Neuronal stem cell (in vitro differentiated cells): ENCODE results near the gene AIPL1.
A peak's percentile ranks its signal among the peaks of the same experiment; 100 is the strongest.

Experiments used
- DNase-seq: peaks from one replicate; pipeline ENCODE4 v3.0.0-alpha.2; 2013; ENCODE audit warnings: low spot score
- H2AFZ ChIP-seq: one replicate; pipeline ENCODE4 v1.6.1; 2013; ENCODE audit warnings: mild to moderate bottlenecking, low read length, inconsistent platforms
- H2AK5ac ChIP-seq: 2 replicates; pipeline ENCODE4 v1.6.1; 2013; ENCODE audit warnings: low read depth, mild to moderate bottlenecking, inconsistent platforms, low read length, moderate library complexity, mixed read lengths
- H2BK120ac ChIP-seq: 2 replicates; pipeline ENCODE4 v1.6.1; 2013; ENCODE audit warnings: low read depth, mild to moderate bottlenecking, inconsistent platforms, low read length, moderate library complexity, mixed read lengths
- H2BK12ac ChIP-seq: one replicate; pipeline ENCODE4 v1.6.1; 2013; ENCODE audit warnings: low read length, inconsistent platforms
- H2BK15ac ChIP-seq: 2 replicates; pipeline ENCODE4 v1.6.1; 2013; ENCODE audit warnings: mild to moderate bottlenecking, low read length, inconsistent platforms, mixed read lengths
- H2BK5ac ChIP-seq: one replicate; pipeline ENCODE4 v1.6.1; 2013; ENCODE audit warnings: inconsistent platforms, mild to moderate bottlenecking, low read length, moderate library complexity
- H3K14ac ChIP-seq: one replicate; pipeline ENCODE4 v1.6.1; 2013; ENCODE audit warnings: low read length, inconsistent platforms
- H3K18ac ChIP-seq: 2 replicates; pipeline ENCODE4 v1.6.1; 2013; ENCODE audit warnings: low read length, inconsistent platforms
- H3K23ac ChIP-seq: 2 replicates; pipeline ENCODE4 v1.6.1; 2013; ENCODE audit warnings: low read depth, mild to moderate bottlenecking, mixed read lengths, low read length, inconsistent platforms; ENCODE audit not compliant: poor library complexity
- H3K27ac ChIP-seq: replicated peaks from 3 replicates; pipeline ENCODE4 v1.5.1; 2013; ENCODE audit warnings: low read length, inconsistent platforms
- H3K27me3 ChIP-seq, 3 experiments: 2 replicates each; pipeline ENCODE4 v1.6.1; 2013; ENCODE audit warnings: low read length in 3 of 3, mild to moderate bottlenecking in 2 of 3, inconsistent platforms in 1 of 3, low read depth in 1 of 3, mixed read lengths in 1 of 3, moderate library complexity in 1 of 3; ENCODE audit not compliant: control insufficient read depth in 3 of 3, insufficient read depth in 3 of 3
- H3K36me3 ChIP-seq, 2 donors: replicated peaks in 1 of 2; 2 replicates each; pipeline ENCODE4 v1.6.1; 2013; ENCODE audit warnings: low read length in 2 of 2; ENCODE audit not compliant: control insufficient read depth in 2 of 2, insufficient read depth in 2 of 2
- H3K4ac ChIP-seq: 2 replicates; pipeline ENCODE4 v1.6.1; 2013; ENCODE audit warnings: inconsistent platforms, mild to moderate bottlenecking, low read length, moderate library complexity
- H3K4me1 ChIP-seq, 2 donors: 1 replicate in 1 of 2; 2 replicates in 1 of 2; pipeline ENCODE4 v1.6.1; 2013; ENCODE audit warnings: low read length in 2 of 2, low read depth in 1 of 2; ENCODE audit not compliant: control insufficient read depth in 2 of 2, insufficient read depth in 1 of 2
- H3K4me2 ChIP-seq: one replicate; pipeline ENCODE4 v1.6.1; 2013; ENCODE audit warnings: mild to moderate bottlenecking, low read length, inconsistent platforms; ENCODE audit not compliant: insufficient read depth, poor library complexity, severe bottlenecking
- H3K4me3 ChIP-seq, 2 donors: 2 replicates each; pipeline ENCODE4 v1.5.1; 2013; ENCODE audit warnings: low read length in 2 of 2, mild to moderate bottlenecking in 2 of 2, inconsistent platforms in 1 of 2, moderate library complexity in 1 of 2
- H3K79me1 ChIP-seq: one replicate; pipeline ENCODE4 v1.6.1; 2013; ENCODE audit warnings: low read depth, mild to moderate bottlenecking, inconsistent platforms, low read length, moderate library complexity
- H3K9ac ChIP-seq: one replicate; pipeline ENCODE4 v1.6.1; 2013; ENCODE audit warnings: mild to moderate bottlenecking, low read depth, low read length, inconsistent platforms; ENCODE audit not compliant: poor library complexity
- H3K9me3 ChIP-seq, 2 donors: replicated peaks in 1 of 2; 2 replicates each; pipeline versions ENCODE3 to v1.6.1; 2013; ENCODE audit warnings: low read length in 2 of 2, mild to moderate bottlenecking in 2 of 2, inconsistent platforms in 1 of 2, low read depth in 1 of 2, mixed read lengths in 1 of 2, moderate library complexity in 1 of 2; ENCODE audit not compliant: control insufficient read depth in 2 of 2, insufficient read depth in 1 of 2
- H4K8ac ChIP-seq: one replicate; pipeline ENCODE4 v1.6.1; 2013; ENCODE audit warnings: low read depth, mild to moderate bottlenecking, inconsistent platforms, low read length, moderate library complexity
- H4K91ac ChIP-seq: one replicate; pipeline ENCODE4 v1.6.1; 2013; ENCODE audit warnings: low read length, low read depth, mild to moderate bottlenecking, inconsistent platforms; ENCODE audit not compliant: poor library complexity
- whole genome bisulfite sequencing, 2 donors: extraction: QIAGEN DNeasy Blood & Tissue Kit; methylation state at CpG; one replicate each; pipeline ENCODE4 v1.1.7; 2013; ENCODE audit warnings: missing lambda C conversion rate in 2 of 2, mixed read lengths in 1 of 2; ENCODE audit not compliant: insufficient read length in 2 of 2, insufficient replicate concordance in 1 of 2; ENCODE audit errors: extremely low coverage in 2 of 2; 5-methylcytosine and 5-hydroxymethylcytosine counted together

The AIPL1 gene

DNA sequence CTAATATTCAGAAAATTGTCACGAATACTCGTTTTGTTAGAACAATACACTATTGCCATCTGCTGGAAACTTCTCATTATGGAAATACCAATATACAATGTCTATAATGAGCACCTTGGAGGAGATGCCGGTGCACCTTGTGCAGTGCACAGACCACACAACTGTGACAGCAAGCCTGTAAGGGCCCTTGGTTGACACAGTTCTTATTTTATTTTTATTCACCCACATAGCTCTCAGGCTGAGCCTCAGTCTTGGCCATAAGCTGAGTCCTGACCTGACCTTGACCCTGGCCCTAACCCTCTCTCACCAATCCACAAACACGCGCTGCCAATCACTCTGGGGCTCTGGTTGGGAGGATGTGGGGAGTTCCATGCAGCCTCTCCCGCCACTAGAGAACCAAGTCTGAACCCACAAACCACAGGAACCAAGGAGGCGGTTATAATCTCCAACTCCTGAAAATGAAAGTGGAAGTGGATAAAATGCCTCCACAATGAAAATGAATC, 7.6 kb downstream of the AIPL1 start:
- H3K9me3 ChIP-seq: no peaks in the 10 kb centered on the region
- H3K4me3 ChIP-seq: no peak overlapping the region
- H2BK120ac ChIP-seq: no peak overlapping the region
- no peak overlapping the region for H3K27ac ChIP-seq
- no peak overlapping the region for H3K14ac ChIP-seq
- no peak overlapping the region for H4K8ac ChIP-seq
- H3K18ac ChIP-seq: no peak overlapping the region
- no peak for DNase-seq
- no peak overlapping the region for H4K91ac ChIP-seq
- H3K4me2 ChIP-seq: no peak overlapping the region
- no peak overlapping the region for H3K9ac ChIP-seq
- no peak overlapping the region for H2BK5ac ChIP-seq
- no peak overlapping the region for H2AK5ac ChIP-seq
- no peaks in the 10 kb centered on the region for H3K79me1 ChIP-seq
- H3K4me1 ChIP-seq: peaks cover 6 to 17% of the 10 kb centered on the region in 2 donors
- H2BK12ac ChIP-seq: no peak overlapping the region
- no peak overlapping the region for H2AFZ ChIP-seq
- no peak overlapping the region for H3K23ac ChIP-seq
- WGBS, 2 donors: no CpG with 5 or more reads among the region's 7 CpGs
- H3K4ac ChIP-seq: no peak overlapping the region
- no peaks in the 10 kb centered on the region for H3K36me3 ChIP-seq
- peaks cover 0 to 5% (median 0%) of the 10 kb centered on the region in 3 experiments for H3K27me3 ChIP-seq
- H2BK15ac ChIP-seq: no peak overlapping the region

DNA sequence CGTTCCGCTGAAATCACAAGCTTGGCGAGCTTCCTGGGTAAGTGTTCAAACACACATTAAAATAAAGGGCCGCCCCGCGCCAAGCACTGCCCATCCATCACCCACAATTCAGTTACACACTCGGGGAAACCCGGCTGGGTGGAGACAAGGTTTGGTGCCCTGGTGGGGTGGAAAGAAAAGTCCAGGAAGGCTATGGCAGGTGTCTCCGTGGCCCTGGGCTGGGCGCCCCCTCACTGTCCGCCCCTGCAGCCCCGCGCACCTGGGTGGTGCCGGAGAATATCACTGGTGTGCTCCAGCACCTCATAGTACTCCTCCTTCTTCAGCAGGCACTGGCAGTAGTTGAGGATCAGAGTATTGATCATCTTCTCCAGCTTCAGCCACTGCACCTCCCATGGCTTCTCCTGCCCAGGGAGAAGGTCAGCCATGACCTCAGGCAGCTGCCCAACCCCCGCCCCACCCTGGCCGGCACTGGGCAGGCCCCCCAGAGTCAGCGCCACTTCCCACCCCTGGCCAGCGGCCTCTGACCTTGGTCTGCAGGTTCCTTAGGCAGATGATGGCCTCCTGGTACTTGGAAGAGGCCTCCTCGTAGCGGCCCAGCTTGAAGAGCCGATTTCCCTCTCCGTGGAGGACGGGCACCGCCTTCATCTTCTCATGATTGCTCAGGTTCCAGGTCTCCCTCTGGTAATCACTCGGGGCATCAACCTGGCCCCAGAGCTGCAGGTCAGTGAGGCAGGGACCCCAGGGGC, 8.4 kb downstream of the AIPL1 start:
- Histone ChIP-seq H3K4me3 (no peak overlapping the region), H4K8ac (no peak overlapping the region), H3K23ac (no peak overlapping the region), H2BK5ac (no peak overlapping the region), H3K9ac (no peak overlapping the region), H2AK5ac (peak overlapping the region; percentile 89), H3K14ac (no peak overlapping the region), H3K79me1 (no peaks in the 10 kb centered on the region), H4K91ac (no peak overlapping the region), H3K4ac (peak overlapping the region; percentile 24), H2BK12ac (peak overlapping the region; percentile 17), H2AFZ (no peak overlapping the region), H3K18ac (peak overlapping the region; percentile 60), H3K4me2 (no peak overlapping the region), H3K27me3 (peaks cover 0 to 5% (median 0%) of the 10 kb centered on the region in 3 experiments), H3K4me1 (peaks cover 6 to 20% of the 10 kb centered on the region in 2 donors), H2BK120ac (no peak overlapping the region), H3K27ac (no peak overlapping the region), H3K9me3 (no peaks in the 10 kb centered on the region), H3K36me3 (no peaks in the 10 kb centered on the region), H2BK15ac (peak overlapping the region; percentile 70)
- no peak for DNase-seq
- WGBS, 2 donors: no CpG with 5 or more reads among the region's 25 CpGs

GRCh38 chr17:6425407-6425806, 9.5 kb downstream of the AIPL1 start:
- no CpG with 5 or more reads among the region's 18 CpGs for WGBS, 2 donors
- Histone ChIP-seq H3K36me3 (no peaks in the 10 kb centered on the region), H2BK12ac (peak overlapping the region; percentile 91), H4K91ac (peak overlapping the region; percentile 3), H3K23ac (no peak overlapping the region), H3K27ac (no peak overlapping the region), H2BK120ac (no peak overlapping the region), H3K18ac (peak overlapping the region; percentile 86), H3K4me1 (peaks cover 6 to 20% of the 10 kb centered on the region in 2 donors), H3K27me3 (peaks cover 0 to 5% (median 0%) of the 10 kb centered on the region in 3 experiments), H4K8ac (no peak overlapping the region), H3K9ac (no peak overlapping the region), H3K4me2 (no peak overlapping the region), H2AFZ (no peak overlapping the region), H2BK15ac (peak overlapping the region; percentile 84), H3K4me3 (no peak overlapping the region), H3K9me3 (no peaks in the 10 kb centered on the region), H3K4ac (peak overlapping the region; percentile 29), H2BK5ac (no peak overlapping the region), H3K79me1 (no peaks in the 10 kb centered on the region), H3K14ac (peak overlapping the region; percentile 85), H2AK5ac (peak overlapping the region; percentile 77)
- no peak for DNase-seq

DNA sequence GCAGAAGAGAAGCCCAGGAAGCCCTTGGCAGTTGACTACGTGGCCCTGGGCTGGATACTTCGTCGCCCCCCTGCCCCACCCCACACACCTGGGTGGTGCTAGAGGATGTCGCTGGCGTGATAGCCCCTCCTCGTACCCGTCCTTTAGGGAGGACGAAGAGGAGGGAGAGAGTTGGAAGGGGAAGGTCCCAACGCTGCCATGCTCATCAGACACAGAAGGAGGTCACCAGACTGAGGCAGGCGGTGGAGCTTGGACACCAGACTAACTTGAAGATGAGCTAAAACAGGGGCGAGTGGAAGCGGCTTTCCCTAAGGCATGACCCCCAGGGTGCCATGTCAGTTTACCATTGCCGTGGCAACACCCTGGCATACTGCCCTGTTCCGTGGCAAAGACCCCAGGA, 11.0 kb downstream of the AIPL1 start:
- Histone ChIP-seq H2BK12ac (no peak overlapping the region), H3K27ac (no peak overlapping the region), H3K4ac (no peak overlapping the region), H3K36me3 (no peaks in the 10 kb centered on the region), H4K91ac (no peak overlapping the region), H3K4me1 (peaks cover under 1 to 15% of the 10 kb centered on the region in 2 donors), H3K4me3 (no peak overlapping the region), H3K4me2 (no peak overlapping the region), H2BK15ac (peak overlapping the region; percentile 11), H3K18ac (peak overlapping the region; percentile 57), H4K8ac (no peak overlapping the region), H2AFZ (no peak overlapping the region), H2AK5ac (peak overlapping the region; percentile 17), H3K23ac (no peak overlapping the region), H3K14ac (no peak overlapping the region), H3K9ac (no peak overlapping the region), H3K79me1 (no peaks in the 10 kb centered on the region), H2BK120ac (no peak overlapping the region), H3K27me3 (peaks cover 0 to 5% (median 0%) of the 10 kb centered on the region in 3 experiments), H3K9me3 (no peaks in the 10 kb centered on the region), H2BK5ac (peak overlapping the region; percentile 56)
- no CpG with 5 or more reads among the region's 14 CpGs for WGBS, 2 donors
- no peak for DNase-seq
